ENCODE data around the gene ZNF566. TPM values are rescaled to one million over a fixed set of nuclear protein-coding genes. Genes with fewer than 3 reads are reported as not detected.

Gene ZNF566
- total and polyA plus RNA-seq, 2 donors from 2014 or later, result 4.6 to 13.0 TPM

DNA sequence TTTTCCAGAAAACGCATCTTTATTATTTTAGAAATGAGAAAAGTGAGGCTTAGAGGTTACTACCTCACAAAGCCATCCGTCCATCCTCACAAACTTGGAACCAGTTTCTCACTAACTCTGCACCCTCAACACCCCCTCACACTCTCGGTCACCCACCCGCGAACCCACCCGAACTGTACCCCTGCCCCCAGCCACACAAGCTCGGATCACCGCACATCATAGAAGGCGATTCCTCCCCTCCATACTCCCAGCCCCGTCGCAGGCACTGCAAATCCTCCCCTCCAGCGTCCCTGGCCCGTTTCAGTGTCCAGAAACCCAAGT is 38.5 kb upstream of the ZNF566 start:
- FAIRE-seq (no peak), DNase-seq (no peak)
- Histone ChIP-seq H3K4me3 (ENCODE audit: low read length in 3 of 3) (peak overlapping the region; percentile 76 to 100 (median 95)), H3K27me3 (ENCODE audit: control insufficient read depth, insufficient read depth, low read length) (no peaks in the 10 kb centered on the region), H3K9ac (ENCODE audit: low read length in 3 of 3) (peak overlapping the region; percentile 92 to 100 (median 99)), H3K27ac (ENCODE audit: low read depth in 2 of 2, low read length in 2 of 2) (peak overlapping the region; percentile 96 to 98), H3K36me3 (ENCODE audit: control insufficient read depth in 2 of 3, insufficient read depth in 3 of 3, low read length in 3 of 3) (peaks cover 6 to 9% (median 8%) of the 10 kb centered on the region in 3 donors), H3K4me1 (ENCODE audit: control insufficient read depth in 2 of 3, insufficient read depth in 2 of 3, low read depth in 1 of 3, low read length in 3 of 3) (peaks cover 0 to 11% (median 4%) of the 10 kb centered on the region in 3 donors), H3K9me3 (ENCODE audit: control insufficient read depth in 2 of 3, insufficient read depth in 1 of 3, low read length in 3 of 3) (peaks cover 0 to 3% (median 2%) of the 10 kb centered on the region in 3 donors)
- intact Hi-C loops (cut with DNase I), result no loop called here
- TF ChIP-seq, protein P1, sequence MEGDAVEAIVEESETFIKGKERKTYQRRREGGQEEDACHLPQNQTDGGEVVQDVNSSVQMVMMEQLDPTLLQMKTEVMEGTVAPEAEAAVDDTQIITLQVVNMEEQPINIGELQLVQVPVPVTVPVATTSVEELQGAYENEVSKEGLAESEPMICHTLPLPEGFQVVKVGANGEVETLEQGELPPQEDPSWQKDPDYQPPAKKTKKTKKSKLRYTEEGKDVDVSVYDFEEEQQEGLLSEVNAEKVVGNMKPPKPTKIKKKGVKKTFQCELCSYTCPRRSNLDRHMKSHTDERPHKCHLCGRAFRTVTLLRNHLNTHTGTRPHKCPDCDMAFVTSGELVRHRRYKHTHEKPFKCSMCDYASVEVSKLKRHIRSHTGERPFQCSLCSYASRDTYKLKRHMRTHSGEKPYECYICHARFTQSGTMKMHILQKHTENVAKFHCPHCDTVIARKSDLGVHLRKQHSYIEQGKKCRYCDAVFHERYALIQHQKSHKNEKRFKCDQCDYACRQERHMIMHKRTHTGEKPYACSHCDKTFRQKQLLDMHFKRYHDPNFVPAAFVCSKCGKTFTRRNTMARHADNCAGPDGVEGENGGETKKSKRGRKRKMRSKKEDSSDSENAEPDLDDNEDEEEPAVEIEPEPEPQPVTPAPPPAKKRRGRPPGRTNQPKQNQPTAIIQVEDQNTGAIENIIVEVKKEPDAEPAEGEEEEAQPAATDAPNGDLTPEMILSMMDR (IDR thresholded peaks at IDR 0.05; ENCODE audit: borderline replicate concordance, extremely low read depth, insufficient read depth), result no peak

DNA sequence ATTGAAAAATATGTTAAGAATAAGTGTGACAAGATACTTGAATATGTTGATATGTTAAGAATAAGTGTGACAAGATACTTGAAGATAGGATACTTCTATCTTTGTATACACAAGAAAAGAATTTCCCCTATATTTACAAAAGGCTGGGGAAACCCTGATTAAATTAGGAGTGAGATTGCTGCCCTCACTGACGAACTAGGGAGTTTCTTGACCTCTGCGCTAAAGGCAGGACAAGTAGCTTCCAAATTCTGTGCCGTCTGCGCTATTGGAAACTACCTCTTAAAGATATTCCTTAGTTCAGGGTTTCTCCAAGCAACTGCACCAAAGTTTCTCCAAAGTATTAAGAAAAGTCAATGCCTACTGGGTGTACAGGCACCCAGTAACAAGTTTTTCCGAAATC is 38.0 kb upstream of the ZNF566 start:
- H3K9me3 ChIP-seq (ENCODE audit: control insufficient read depth in 2 of 3, insufficient read depth in 1 of 3, low read length in 3 of 3), result peaks cover 0 to 3% (median 2%) of the 10 kb centered on the region in 3 donors
- H3K4me3 ChIP-seq (ENCODE audit: low read length in 3 of 3), result peak overlapping the region; percentile 76 to 100 (median 95)
- intact Hi-C loops (cut with DNase I), result no loop called here
- H3K27me3 ChIP-seq (ENCODE audit: control insufficient read depth, insufficient read depth, low read length), result no peaks in the 10 kb centered on the region
- H3K4me1 ChIP-seq (ENCODE audit: control insufficient read depth in 2 of 3, insufficient read depth in 2 of 3, low read depth in 1 of 3, low read length in 3 of 3), result peaks cover 0 to 11% (median 4%) of the 10 kb centered on the region in 3 donors
- DNase-seq, result peak in 2 of 5 donors; percentile 44
- no peak overlapping the region for H3K27ac ChIP-seq (ENCODE audit: low read depth in 2 of 2, low read length in 2 of 2)
- H3K9ac ChIP-seq (ENCODE audit: low read length in 3 of 3), result peak overlapping the region; percentile 92 to 100 (median 99)
- TF ChIP-seq, protein P1 (IDR thresholded peaks at IDR 0.05; ENCODE audit: borderline replicate concordance, extremely low read depth, insufficient read depth), result no peak
- H3K36me3 ChIP-seq (ENCODE audit: control insufficient read depth in 2 of 3, insufficient read depth in 3 of 3, low read length in 3 of 3), result peaks cover 6 to 12% (median 8%) of the 10 kb centered on the region in 3 donors
- no peak for FAIRE-seq

DNA sequence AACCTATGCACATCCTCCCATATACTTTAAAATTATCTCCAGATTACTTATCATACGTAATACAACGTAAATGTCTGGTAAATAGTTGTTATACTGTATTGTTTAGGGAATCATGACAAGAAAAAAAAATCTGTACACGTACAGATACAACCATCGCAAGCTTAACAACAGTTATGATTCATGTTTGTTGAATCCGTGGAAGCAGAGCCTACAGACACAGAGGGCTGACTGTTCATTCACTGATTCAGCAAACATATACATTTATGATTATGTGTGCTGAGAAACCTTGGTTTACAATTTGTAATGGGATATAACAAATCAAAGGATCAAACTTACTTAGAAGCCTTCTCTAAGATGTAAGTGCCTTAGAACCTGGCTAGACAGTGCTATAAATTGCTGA is 37.2 kb upstream of the ZNF566 start:
- H3K4me3 ChIP-seq (ENCODE audit: low read length in 3 of 3), result peak overlapping the region; percentile 26 to 95 (median 76)
- peaks cover 6 to 12% (median 8%) of the 10 kb centered on the region in 3 donors for H3K36me3 ChIP-seq (ENCODE audit: control insufficient read depth in 2 of 3, insufficient read depth in 3 of 3, low read length in 3 of 3)
- H3K27me3 ChIP-seq (ENCODE audit: control insufficient read depth, insufficient read depth, low read length), result no peaks in the 10 kb centered on the region
- H3K9me3 ChIP-seq (ENCODE audit: control insufficient read depth in 2 of 3, insufficient read depth in 1 of 3, low read length in 3 of 3), result peaks cover 0 to 3% (median 2%) of the 10 kb centered on the region in 3 donors
- H3K9ac ChIP-seq (ENCODE audit: low read length in 3 of 3), result peak overlapping the region in 1 of 3 donors; percentile 37
- no peak overlapping the region for H3K27ac ChIP-seq (ENCODE audit: low read depth in 2 of 2, low read length in 2 of 2)
- TF ChIP-seq, protein P1 (IDR thresholded peaks at IDR 0.05; ENCODE audit: borderline replicate concordance, extremely low read depth, insufficient read depth), result no peak
- DNase-seq (no peak), FAIRE-seq (no peak)
- intact Hi-C loops (cut with DNase I), result no loop called here
- peaks cover 0 to 11% (median 4%) of the 10 kb centered on the region in 3 donors for H3K4me1 ChIP-seq (ENCODE audit: control insufficient read depth in 2 of 3, insufficient read depth in 2 of 3, low read depth in 1 of 3, low read length in 3 of 3)

DNA sequence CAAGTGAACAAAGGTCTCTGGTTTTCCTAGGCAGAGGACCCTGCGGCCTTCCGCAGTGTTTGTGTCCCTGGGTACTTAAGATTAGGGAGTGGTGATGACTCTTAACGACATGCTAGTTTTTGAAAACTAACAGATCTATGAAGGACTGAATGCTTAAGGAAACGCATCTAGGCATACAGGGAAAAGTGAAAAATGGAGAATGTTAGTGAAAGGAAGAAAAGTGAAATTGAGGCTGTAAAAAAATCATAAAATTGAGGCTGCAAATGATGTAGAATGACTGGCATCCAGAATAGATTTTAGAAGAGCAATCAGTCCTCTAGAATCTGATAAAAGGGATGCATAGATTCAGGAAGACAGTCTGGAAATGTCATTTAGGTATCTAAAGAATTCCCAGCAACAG is 35.3 kb upstream of the ZNF566 start:
- Histone ChIP-seq H3K9me3 (ENCODE audit: control insufficient read depth in 2 of 3, insufficient read depth in 1 of 3, low read length in 3 of 3) (peaks cover 0 to 4% (median 2%) of the 10 kb centered on the region in 3 donors), H3K27me3 (ENCODE audit: control insufficient read depth, insufficient read depth, low read length) (no peaks in the 10 kb centered on the region), H3K36me3 (ENCODE audit: control insufficient read depth in 2 of 3, insufficient read depth in 3 of 3, low read length in 3 of 3) (peaks cover 6 to 12% (median 8%) of the 10 kb centered on the region in 3 donors), H3K4me1 (ENCODE audit: control insufficient read depth in 2 of 3, insufficient read depth in 2 of 3, low read depth in 1 of 3, low read length in 3 of 3) (peaks cover 0 to 11% (median 4%) of the 10 kb centered on the region in 3 donors), H3K27ac (ENCODE audit: low read depth in 2 of 2, low read length in 2 of 2) (no peak overlapping the region), H3K9ac (ENCODE audit: low read length in 3 of 3) (no peak overlapping the region), H3K4me3 (ENCODE audit: low read length in 3 of 3) (no peak overlapping the region)
- DNase-seq, result no peak
- TF ChIP-seq, protein P1 (IDR thresholded peaks at IDR 0.05; ENCODE audit: borderline replicate concordance, extremely low read depth, insufficient read depth), result no peak
- FAIRE-seq, result no peak
- intact Hi-C loops (cut with DNase I), result no loop called here
